ENCODE measurements around the gene PCDHGA9. TPM values are rescaled to one million over a fixed set of nuclear protein-coding genes. Genes with fewer than 3 reads are reported as not detected.
A peak's percentile ranks its signal among the peaks of the same experiment; 100 is the strongest.

PCDHGA9 gene
- total and polyA plus RNA-seq, 9 of the 15 experiments (the other 6 are each of a cell fraction or from before 2014, with no cell fraction given) = 0.03 to 0.18 (median 0.11) TPM; not detected in 2

DNA sequence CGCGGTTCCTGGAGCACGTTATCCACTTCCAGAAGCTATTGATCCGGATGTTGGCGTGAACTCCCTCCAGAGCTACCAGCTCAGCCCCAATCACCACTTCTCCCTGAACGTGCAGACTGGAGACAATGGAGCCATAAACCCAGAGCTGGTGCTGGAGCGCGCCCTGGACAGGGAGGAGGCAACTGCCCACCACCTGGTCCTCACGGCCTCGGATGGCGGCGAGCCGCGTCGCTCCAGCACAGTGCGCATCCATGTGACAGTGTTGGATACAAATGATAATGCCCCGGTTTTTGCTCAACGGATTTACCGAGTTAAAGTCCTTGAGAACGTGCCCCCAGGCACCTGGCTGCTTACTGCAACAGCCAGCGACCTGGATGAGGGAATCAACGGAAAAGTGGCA is 809 bp downstream of the PCDHGA9 start:
- intact Hi-C loops (cut with micrococcal nuclease) (no loop called here), in situ Hi-C loops (cut with MboI) (no loop called here)
- no peaks in the 10 kb centered on the region for H3K9me1 ChIP-seq (ENCODE audit: control insufficient read depth, insufficient read depth, low read length)
- no peak overlapping the region for H3K27ac ChIP-seq (ENCODE audit: extremely low read depth, low read depth, low read length)
- no peak overlapping the region for H2AFZ ChIP-seq (ENCODE audit: low read depth, low read length)
- ATAC-seq (peak; percentile 34; the same call in 1 of the 3 replicates), DNase-seq (ENCODE audit: extremely low read depth in 1 of 4, low spot score in 3 of 4) (no peak), FAIRE-seq (no peak)
- BruUV-seq (replicated peaks) = no TSS peak
- CTCF ChIA-PET (ENCODE audit: low intra/inter-chr PET ratio) = interaction anchor here (2.1 kb wide), 1 partner anchor 161 kb away, joined by 10 read pairs; no protein-coding TSS in a partner anchor
- H3K4me1 ChIP-seq (replicated peaks in 1 of 2; ENCODE audit: control insufficient read depth in 2 of 2, insufficient read depth in 2 of 2, low read length in 2 of 2) = peaks cover 0 to 12% of the 10 kb centered on the region in 2 experiments; a peak in 3 of 5 replicates
- no peak overlapping the region for H3K4me3 ChIP-seq
- WGBS (ENCODE audit: insufficient coverage, low coverage, missing lambda C conversion rate) = 1% methylated on average over 20 of the region's 22 CpGs
- H3K4me2 ChIP-seq (ENCODE audit: insufficient read depth, low read length) = no peak overlapping the region
- peaks cover 3 to 30% of the 10 kb centered on the region in 2 experiments; a peak in 3 of 5 replicates for H3K27me3 ChIP-seq (ENCODE audit: control insufficient read depth in 2 of 2, insufficient read depth in 2 of 2, low read length in 2 of 2)
- H3K36me3 ChIP-seq (ENCODE audit: control insufficient read depth, insufficient read depth, low read length) = no peaks in the 10 kb centered on the region
- peaks cover 2% of the 10 kb centered on the region; the same call in 1 of the 2 replicates for H3K9me3 ChIP-seq (replicated peaks; ENCODE audit: control insufficient read depth, insufficient read depth, low read depth, low read length)
- no peaks in the 10 kb centered on the region for H4K20me1 ChIP-seq (replicated peaks; ENCODE audit: control insufficient read depth, insufficient read depth, low read length)
- POLR2A ChIA-PET = no interaction called here
- H3K79me2 ChIP-seq (ENCODE audit: control insufficient read depth, insufficient read depth, low read length) = no peaks in the 10 kb centered on the region
- no peak overlapping the region for H3K9ac ChIP-seq (ENCODE audit: insufficient read depth in 1 of 2, low read depth in 2 of 2, low read length in 2 of 2)
- TF ChIP-seq, protein P1, sequence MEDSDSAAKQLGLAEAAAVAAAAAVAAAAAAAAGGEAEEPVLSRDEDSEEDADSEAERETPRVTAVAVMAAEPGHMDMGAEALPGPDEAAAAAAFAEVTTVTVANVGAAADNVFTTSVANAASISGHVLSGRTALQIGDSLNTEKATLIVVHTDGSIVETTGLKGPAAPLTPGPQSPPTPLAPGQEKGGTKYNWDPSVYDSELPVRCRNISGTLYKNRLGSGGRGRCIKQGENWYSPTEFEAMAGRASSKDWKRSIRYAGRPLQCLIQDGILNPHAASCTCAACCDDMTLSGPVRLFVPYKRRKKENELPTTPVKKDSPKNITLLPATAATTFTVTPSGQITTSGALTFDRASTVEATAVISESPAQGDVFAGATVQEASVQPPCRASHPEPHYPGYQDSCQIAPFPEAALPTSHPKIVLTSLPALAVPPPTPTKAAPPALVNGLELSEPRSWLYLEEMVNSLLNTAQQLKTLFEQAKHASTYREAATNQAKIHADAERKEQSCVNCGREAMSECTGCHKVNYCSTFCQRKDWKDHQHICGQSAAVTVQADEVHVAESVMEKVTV (CRISPR knock-in tag; IDR thresholded peaks at IDR 0.05) = no peak
- TF ChIP-seq ZBTB17 (CRISPR knock-in tag; IDR thresholded peaks at IDR 0.05) (no peak), SMAD1 (IDR thresholded peaks at IDR 0.05; ENCODE audit: low read depth, low read length, partially characterized antibody) (no peak), CBX5 (IDR thresholded peaks at IDR 0.05; ENCODE audit: borderline replicate concordance, low read depth) (no peak), NFYB (IDR thresholded peaks at IDR 0.05; ENCODE audit: extremely low read depth, insufficient read length) (no peak), PTRF (tag; IDR thresholded peaks at IDR 0.05) (no peak), POLR2G (IDR thresholded peaks at IDR 0.05; ENCODE audit: low read depth, low read length) (no peak), ZNF12 (CRISPR knock-in tag; IDR thresholded peaks at IDR 0.05) (no peak), ZNF445 (CRISPR knock-in tag; IDR thresholded peaks at IDR 0.05; ENCODE audit: low read depth) (no peak)
- TF ChIP-seq, protein P2, sequence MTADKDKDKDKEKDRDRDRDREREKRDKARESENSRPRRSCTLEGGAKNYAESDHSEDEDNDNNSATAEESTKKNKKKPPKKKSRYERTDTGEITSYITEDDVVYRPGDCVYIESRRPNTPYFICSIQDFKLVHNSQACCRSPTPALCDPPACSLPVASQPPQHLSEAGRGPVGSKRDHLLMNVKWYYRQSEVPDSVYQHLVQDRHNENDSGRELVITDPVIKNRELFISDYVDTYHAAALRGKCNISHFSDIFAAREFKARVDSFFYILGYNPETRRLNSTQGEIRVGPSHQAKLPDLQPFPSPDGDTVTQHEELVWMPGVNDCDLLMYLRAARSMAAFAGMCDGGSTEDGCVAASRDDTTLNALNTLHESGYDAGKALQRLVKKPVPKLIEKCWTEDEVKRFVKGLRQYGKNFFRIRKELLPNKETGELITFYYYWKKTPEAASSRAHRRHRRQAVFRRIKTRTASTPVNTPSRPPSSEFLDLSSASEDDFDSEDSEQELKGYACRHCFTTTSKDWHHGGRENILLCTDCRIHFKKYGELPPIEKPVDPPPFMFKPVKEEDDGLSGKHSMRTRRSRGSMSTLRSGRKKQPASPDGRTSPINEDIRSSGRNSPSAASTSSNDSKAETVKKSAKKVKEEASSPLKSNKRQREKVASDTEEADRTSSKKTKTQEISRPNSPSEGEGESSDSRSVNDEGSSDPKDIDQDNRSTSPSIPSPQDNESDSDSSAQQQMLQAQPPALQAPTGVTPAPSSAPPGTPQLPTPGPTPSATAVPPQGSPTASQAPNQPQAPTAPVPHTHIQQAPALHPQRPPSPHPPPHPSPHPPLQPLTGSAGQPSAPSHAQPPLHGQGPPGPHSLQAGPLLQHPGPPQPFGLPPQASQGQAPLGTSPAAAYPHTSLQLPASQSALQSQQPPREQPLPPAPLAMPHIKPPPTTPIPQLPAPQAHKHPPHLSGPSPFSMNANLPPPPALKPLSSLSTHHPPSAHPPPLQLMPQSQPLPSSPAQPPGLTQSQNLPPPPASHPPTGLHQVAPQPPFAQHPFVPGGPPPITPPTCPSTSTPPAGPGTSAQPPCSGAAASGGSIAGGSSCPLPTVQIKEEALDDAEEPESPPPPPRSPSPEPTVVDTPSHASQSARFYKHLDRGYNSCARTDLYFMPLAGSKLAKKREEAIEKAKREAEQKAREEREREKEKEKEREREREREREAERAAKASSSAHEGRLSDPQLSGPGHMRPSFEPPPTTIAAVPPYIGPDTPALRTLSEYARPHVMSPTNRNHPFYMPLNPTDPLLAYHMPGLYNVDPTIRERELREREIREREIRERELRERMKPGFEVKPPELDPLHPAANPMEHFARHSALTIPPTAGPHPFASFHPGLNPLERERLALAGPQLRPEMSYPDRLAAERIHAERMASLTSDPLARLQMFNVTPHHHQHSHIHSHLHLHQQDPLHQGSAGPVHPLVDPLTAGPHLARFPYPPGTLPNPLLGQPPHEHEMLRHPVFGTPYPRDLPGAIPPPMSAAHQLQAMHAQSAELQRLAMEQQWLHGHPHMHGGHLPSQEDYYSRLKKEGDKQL (CRISPR knock-in tag; IDR thresholded peaks at IDR 0.05; ENCODE audit: borderline replicate concordance) = no peak
- TF ChIP-seq, protein P3, sequence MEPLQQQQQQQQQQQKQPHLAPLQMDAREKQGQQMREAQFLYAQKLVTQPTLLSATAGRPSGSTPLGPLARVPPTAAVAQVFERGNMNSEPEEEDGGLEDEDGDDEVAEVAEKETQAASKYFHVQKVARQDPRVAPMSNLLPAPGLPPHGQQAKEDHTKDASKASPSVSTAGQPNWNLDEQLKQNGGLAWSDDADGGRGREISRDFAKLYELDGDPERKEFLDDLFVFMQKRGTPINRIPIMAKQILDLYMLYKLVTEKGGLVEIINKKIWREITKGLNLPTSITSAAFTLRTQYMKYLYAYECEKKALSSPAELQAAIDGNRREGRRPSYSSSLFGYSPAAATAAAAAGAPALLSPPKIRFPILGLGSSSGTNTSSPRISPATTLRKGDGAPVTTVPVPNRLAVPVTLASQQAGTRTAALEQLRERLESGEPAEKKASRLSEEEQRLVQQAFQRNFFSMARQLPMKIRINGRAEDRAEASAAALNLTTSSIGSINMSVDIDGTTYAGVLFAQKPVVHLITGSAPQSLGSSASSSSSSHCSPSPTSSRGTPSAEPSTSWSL (CRISPR knock-in tag; IDR thresholded peaks at IDR 0.05; ENCODE audit: borderline replicate concordance) = no peak
- TF ChIP-seq, protein P4, sequence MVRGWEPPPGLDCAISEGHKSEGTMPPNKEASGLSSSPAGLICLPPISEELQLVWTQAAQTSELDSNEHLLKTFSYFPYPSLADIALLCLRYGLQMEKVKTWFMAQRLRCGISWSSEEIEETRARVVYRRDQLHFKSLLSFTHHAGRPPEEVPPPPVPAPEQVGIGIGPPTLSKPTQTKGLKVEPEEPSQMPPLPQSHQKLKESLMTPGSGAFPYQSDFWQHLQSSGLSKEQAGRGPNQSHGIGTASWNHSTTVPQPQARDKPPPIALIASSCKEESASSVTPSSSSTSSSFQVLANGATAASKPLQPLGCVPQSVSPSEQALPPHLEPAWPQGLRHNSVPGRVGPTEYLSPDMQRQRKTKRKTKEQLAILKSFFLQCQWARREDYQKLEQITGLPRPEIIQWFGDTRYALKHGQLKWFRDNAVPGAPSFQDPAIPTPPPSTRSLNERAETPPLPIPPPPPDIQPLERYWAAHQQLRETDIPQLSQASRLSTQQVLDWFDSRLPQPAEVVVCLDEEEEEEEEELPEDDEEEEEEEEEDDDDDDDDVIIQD (CRISPR knock-in tag; IDR thresholded peaks at IDR 0.05) = no peak
